Fibroblast of the aortic adventitia (primary cell): ENCODE results near the gene DPP6. TPM values are rescaled to one million over a fixed set of nuclear protein-coding genes. Genes with fewer than 3 reads are reported as not detected.
"Not testable (repeated sequence)": the region's sequence is repeated elsewhere in the genome, so short reads cannot be mapped to it uniquely, and the experiment has no call there.

ENCODE experiments used
- DNase-seq: peaks from one replicate; pipeline ENCODE4 v3.0.0-alpha.2; 2010; ENCODE audit warnings: low read depth
- H3K4me3 ChIP-seq: 2 replicates; pipeline ENCODE4 v1.5.1; 2011; ENCODE audit warnings: low read depth, mild to moderate bottlenecking, control low read depth, low read length, moderate library complexity
- CTCF ChIP-seq: IDR thresholded peaks from 2 replicates; pipeline ENCODE4 v1.5.1; 2011; ENCODE audit warnings: mild to moderate bottlenecking, low read length, control low read depth, inconsistent platforms; ENCODE audit not compliant: insufficient read depth
- total RNA-seq: library from RNA; depleted of rRNA; stranded (reverse); fragments of >200 nt; gene quantifications from 2 replicates; pipeline ENCODE4 v1.2.3, GENCODE V29; 2012; ENCODE audit warnings: low replicate concordance

The DPP6 gene
- total RNA-seq, 1 donor, result not detected

DNA sequence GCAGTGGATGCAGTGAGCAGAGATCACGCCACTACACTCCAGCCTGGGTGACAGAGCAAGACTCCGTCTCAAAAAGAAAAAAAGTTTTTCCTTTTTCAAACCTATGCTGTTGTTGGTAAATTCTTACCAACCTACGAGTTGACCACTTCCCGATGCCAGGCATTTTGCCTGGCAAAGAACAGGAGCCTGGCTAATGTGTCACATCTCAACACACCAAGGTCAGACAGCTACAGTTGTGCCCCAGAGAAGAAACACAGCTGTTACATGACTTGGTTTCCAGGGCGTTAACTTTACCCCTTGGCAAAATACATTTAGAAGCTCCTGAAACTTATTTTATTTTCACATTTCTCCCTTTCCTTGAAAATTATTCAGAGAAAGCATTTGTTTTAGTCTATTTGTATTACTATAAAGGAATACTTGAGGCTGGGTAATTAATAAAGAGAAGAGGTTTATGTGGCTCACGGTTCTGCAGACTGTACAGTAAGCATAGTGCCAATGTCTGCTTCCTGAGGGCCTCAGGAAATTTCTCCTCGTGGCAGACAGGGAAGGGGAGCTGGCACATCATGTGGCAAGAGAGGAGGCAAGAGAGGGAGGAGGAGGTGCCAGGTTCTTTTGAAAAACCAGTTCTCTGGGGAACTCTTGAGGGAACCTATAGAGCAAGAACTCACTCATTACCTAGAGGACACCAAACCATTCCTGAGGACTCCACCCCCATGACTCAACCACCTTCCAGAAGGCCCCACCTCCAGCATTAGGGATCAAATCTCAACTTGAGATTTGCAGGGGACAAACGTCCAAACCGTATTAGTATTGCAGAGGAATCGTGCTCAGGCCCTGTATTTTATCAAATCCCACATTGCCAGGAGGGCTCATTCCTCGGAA is 867.4 kb downstream of the DPP6 start:
- no peak for DNase-seq
- H3K4me3 ChIP-seq, result no peak overlapping the region
- no peak for TF ChIP-seq CTCF

- DNase-seq, H3K4me3 ChIP-seq: not testable (repeated sequence)
Measured at GRCh38 chr7:154922472-154922871, 870.3 kb downstream of the DPP6 start.

- peak; percentile 95 for DNase-seq
- peak; percentile 60 for TF ChIP-seq CTCF
- peak overlapping the region; percentile 80 for H3K4me3 ChIP-seq
Measured at GRCh38 chr7:154927624-154928125, 875.5 kb downstream of the DPP6 start.

DNA sequence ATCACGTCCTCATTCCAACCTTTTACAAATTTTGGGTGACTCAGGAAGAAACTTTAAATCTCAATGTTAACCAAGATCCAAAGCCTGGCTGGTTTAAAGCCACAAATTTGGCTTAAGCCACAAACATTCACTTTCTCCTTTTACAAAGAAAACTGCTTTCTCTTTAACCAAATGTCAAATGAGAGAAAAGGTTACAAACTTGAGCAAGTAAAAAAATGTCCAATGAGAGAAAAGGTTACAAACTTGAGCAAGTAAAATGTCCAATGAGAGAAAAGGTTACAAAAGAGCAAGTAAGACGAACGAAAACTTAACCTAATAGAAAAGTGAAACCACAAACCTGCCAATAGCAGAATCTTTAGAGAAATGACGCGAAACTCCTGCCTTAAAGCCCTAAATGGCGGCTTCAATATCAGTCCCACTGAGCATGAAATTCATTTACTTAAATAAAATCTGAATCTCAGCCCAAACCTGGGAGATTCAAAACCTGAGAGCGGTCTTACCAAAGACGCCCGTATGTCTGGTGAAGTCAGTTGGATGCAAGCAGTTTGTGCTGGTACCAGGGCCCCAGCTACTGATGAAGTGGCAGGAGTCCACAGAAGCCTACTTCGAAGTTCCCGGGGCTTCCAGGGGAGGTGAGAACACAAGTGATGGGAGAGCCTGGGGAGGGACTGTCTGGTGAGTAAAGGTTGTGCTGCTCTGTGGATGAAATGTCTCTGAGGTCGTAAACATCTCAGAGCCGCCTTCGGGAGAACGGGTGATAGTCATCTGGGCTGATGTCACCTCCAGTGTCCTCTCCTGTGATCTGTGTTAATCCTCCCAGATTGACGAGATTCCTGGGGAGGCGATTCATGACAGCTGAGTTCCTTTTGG is 876.2 kb downstream of the DPP6 start:
- H3K4me3 ChIP-seq, result peak overlapping the region; percentile 80
- peak; percentile 98 for DNase-seq
- no peak for TF ChIP-seq CTCF

GRCh38 chr7:154929006-154929726 is 877.0 kb downstream of the DPP6 start:
- H3K4me3 ChIP-seq, result peak overlapping the region; percentile 77
- no peak for TF ChIP-seq CTCF
- DNase-seq, result peak; percentile 10

DNA sequence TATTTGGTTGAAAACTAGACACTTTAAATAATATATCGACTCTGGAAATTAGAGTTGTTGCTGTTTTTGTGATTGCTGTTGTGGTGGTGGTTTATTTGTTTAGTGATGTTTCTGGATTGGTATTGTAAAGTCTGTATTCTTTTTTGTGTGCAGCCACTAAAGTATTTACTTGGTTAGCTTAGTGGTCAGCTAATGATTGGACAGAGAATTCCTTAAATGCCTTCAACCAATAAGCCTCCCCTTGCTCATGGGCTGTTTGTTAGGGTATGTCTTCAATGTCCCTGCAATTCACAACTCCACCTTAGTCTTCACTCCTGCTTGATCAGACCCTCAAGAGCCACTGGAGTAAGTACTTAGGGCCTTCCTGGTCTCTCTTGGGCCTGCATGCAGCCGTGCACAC is 879.7 kb downstream of the DPP6 start:
- no peak for DNase-seq
- no peak for TF ChIP-seq CTCF
- no peak overlapping the region for H3K4me3 ChIP-seq

DNA sequence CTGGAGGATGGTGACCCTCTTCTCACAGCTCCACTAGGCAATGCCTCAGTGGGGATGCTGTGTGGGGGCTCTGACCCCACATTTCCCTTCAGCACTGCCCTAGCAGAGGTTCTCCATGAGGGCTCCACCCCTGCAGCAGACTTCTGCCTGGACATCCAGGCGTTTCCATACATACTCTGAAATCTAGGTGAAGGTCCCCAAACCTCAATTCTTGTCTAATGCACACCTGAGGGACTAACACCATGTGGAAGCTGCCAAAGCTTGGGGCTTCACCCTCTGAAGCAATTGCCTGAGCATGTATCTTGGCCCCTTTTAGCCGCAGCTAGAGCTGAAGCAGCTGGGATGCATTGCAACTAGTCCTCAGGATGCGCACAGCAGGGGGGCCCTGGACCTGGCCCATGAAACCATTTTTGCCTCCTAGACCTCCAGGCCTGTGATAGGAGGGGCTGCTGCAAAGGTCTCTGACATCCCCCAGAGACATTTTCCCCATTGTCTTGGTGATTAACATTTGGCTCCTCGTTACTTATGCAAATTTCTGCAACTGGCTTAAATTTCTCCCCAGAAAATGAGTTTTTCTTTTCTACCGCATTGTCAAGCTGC is 882.3 kb downstream of the DPP6 start:
- not testable (repeated sequence) for H3K4me3 ChIP-seq

More for the DNA sequence above, 882.3 kb downstream of the DPP6 start:
- not testable (repeated sequence) for DNase-seq
